NCI-H2107 (cell line): ENCODE measurements around the gene RAB21.

Source experiments
- DNase-seq: peaks from one replicate; lab custom pipeline; 2025; lab: John Stamatoyannopoulos, UW

RAB21 gene

GRCh38 chr12:71754461-71755145 is at the start of gene RAB21:
Gene RAB21, plus strand, starts transcription at chr12:71754863. Its CDS starts 267 bp downstream, at chr12:71755130.
- DNase-seq = peak; percentile 96

GRCh38 chr12:71704920-71705319 is 49.7 kb upstream of the RAB21 start:
- no peak for DNase-seq

- DNase-seq = no peak
Measured at GRCh38 chr12:71708658-71709057, 46.0 kb upstream of the RAB21 start.

GRCh38 chr12:71710276-71711125 is 44.2 kb upstream of the RAB21 start:
- DNase-seq = no peak

- no peak for DNase-seq
Measured at GRCh38 chr12:71718611-71719010, 36.1 kb upstream of the RAB21 start.

- DNase-seq = no peak
Measured at GRCh38 chr12:71719647-71720370, 34.9 kb upstream of the RAB21 start.

- no peak for DNase-seq
Measured at GRCh38 chr12:71721783-71722505, 32.7 kb upstream of the RAB21 start.

- DNase-seq = no peak
Measured at GRCh38 chr12:71725011-71725410, 29.7 kb upstream of the RAB21 start.

- DNase-seq = no peak
Measured at GRCh38 chr12:71726548-71726947, 28.1 kb upstream of the RAB21 start.

GRCh38 chr12:71727958-71728357 is 26.7 kb upstream of the RAB21 start:
- no peak for DNase-seq

- no peak for DNase-seq
Measured at GRCh38 chr12:71730936-71731335, 23.7 kb upstream of the RAB21 start.

GRCh38 chr12:71731439-71732356 is 23.0 kb upstream of the RAB21 start:
- DNase-seq = no peak

- no peak for DNase-seq
Measured at GRCh38 chr12:71732357-71732712, 22.3 kb upstream of the RAB21 start.

GRCh38 chr12:71737197-71737596 is 17.5 kb upstream of the RAB21 start:
- no peak for DNase-seq

- DNase-seq = no peak
Measured at GRCh38 chr12:71742998-71743397, 11.7 kb upstream of the RAB21 start.

- no peak for DNase-seq
Measured at GRCh38 chr12:71744522-71745300, 10.0 kb upstream of the RAB21 start.

GRCh38 chr12:71746974-71747611 is 7.6 kb upstream of the RAB21 start:
- DNase-seq = peak; percentile 17

GRCh38 chr12:71748081-71748850 is 6.4 kb upstream of the RAB21 start:
- DNase-seq = no peak

GRCh38 chr12:71749666-71750065 is 5.0 kb upstream of the RAB21 start:
- DNase-seq = no peak
